GM12801 (cell line): ENCODE results near the gene SYNPR.

Experiments used
- CTCF ChIP-seq: IDR thresholded peaks from one replicate; pipeline ENCODE4 v1.5.1; 2011; ENCODE audit warnings: control low read depth; ENCODE audit not compliant: insufficient read length; ENCODE audit errors: extremely low read depth

Gene SYNPR

GRCh38 chr3:63278171-63279004, at the start of gene SYNPR:
SYNPR (plus strand) TSS chr3:63278308.
- no peak for TF ChIP-seq CTCF

- TF ChIP-seq CTCF = no peak
These were observed 49.4 kb upstream of the SYNPR start for GRCh38 chr3:63228677-63229076.

- no peak for TF ChIP-seq CTCF
These were observed 48.0 kb upstream of the SYNPR start for GRCh38 chr3:63230146-63230545.

GRCh38 chr3:63231643-63232042, 46.5 kb upstream of the SYNPR start:
- no peak for TF ChIP-seq CTCF

GRCh38 chr3:63232764-63233396, 45.2 kb upstream of the SYNPR start:
- TF ChIP-seq CTCF = no peak

GRCh38 chr3:63240381-63240902, 37.7 kb upstream of the SYNPR start:
- TF ChIP-seq CTCF = no peak

GRCh38 chr3:63242124-63242523, 36.0 kb upstream of the SYNPR start:
- no peak for TF ChIP-seq CTCF
